Measurements from ENCODE around the gene MROH8.

The MROH8 gene

GRCh38 chr20:37055276-37055675, 124.1 kb downstream of the MROH8 start:
- Histone ChIP-seq H3K27me3 (ENCODE audit: insufficient read depth, low read length, poor library complexity) (no peaks in the 10 kb centered on the region), H3K9me3 (ENCODE audit: insufficient read depth, low read length, severe bottlenecking) (no peaks in the 10 kb centered on the region), H4K20me1 (ENCODE audit: insufficient read depth, low read length) (no peaks in the 10 kb centered on the region; the same call in 1 of the 2 replicates), H3K27ac (ENCODE audit: low read length) (no peak overlapping the region), H3K79me2 (ENCODE audit: insufficient read depth, low read length) (peaks cover 11% of the 10 kb centered on the region), H3K36me3 (ENCODE audit: insufficient read depth, low read length) (peaks cover 94% of the 10 kb centered on the region), H3K4me2 (ENCODE audit: insufficient read depth, low read length) (no peak overlapping the region), H3K9ac (ENCODE audit: low read depth, low read length) (no peak overlapping the region), H2AFZ (ENCODE audit: low read depth, low read length) (no peak overlapping the region), H3K4me3 (ENCODE audit: low read depth in 1 of 2, low read length in 2 of 2) (no peak overlapping the region), H3K4me1 (ENCODE audit: insufficient read depth, low read length) (no peaks in the 10 kb centered on the region)
- TF ChIP-seq CTCF (IDR thresholded peaks at IDR 0.05; ENCODE audit: borderline replicate concordance, extremely low read depth, low read length, poor library complexity, severe bottlenecking), result no peak
- TF ChIP-seq EZH2 (IDR thresholded peaks at IDR 0.05; ENCODE audit: borderline replicate concordance, low read depth, low read length, severe bottlenecking), result no peak
- DNase-seq (no peak), ATAC-seq (ENCODE audit: insufficient read depth, low read depth) (no peak)

GRCh38 chr20:37053230-37053950, 126.0 kb downstream of the MROH8 start:
- Histone ChIP-seq H3K79me2 (ENCODE audit: insufficient read depth, low read length) (peaks cover 6% of the 10 kb centered on the region), H2AFZ (ENCODE audit: low read depth, low read length) (no peak overlapping the region), H3K27ac (ENCODE audit: low read length) (no peak overlapping the region), H3K4me1 (ENCODE audit: insufficient read depth, low read length) (no peaks in the 10 kb centered on the region), H3K9ac (ENCODE audit: low read depth, low read length) (no peak overlapping the region), H3K27me3 (ENCODE audit: insufficient read depth, low read length, poor library complexity) (no peaks in the 10 kb centered on the region), H3K36me3 (ENCODE audit: insufficient read depth, low read length) (peaks cover 86% of the 10 kb centered on the region), H3K9me3 (ENCODE audit: insufficient read depth, low read length, severe bottlenecking) (no peaks in the 10 kb centered on the region), H4K20me1 (ENCODE audit: insufficient read depth, low read length) (no peaks in the 10 kb centered on the region), H3K4me2 (ENCODE audit: insufficient read depth, low read length) (no peak overlapping the region), H3K4me3 (ENCODE audit: low read depth in 1 of 2, low read length in 2 of 2) (no peak overlapping the region)
- TF ChIP-seq EZH2 (IDR thresholded peaks at IDR 0.05; ENCODE audit: borderline replicate concordance, low read depth, low read length, severe bottlenecking) (no peak), CTCF (IDR thresholded peaks at IDR 0.05; ENCODE audit: borderline replicate concordance, extremely low read depth, low read length, poor library complexity, severe bottlenecking) (no peak)
- ATAC-seq (ENCODE audit: insufficient read depth, low read depth) (no peak), DNase-seq (no peak)

Measured in DND-41 (cell line).